Measurements from ENCODE around the gene PTPDC1. TPM values are rescaled to one million over a fixed set of nuclear protein-coding genes. Genes with fewer than 3 reads are reported as not detected.
A peak's percentile ranks its signal among the peaks of the same experiment; 100 is the strongest.

The PTPDC1 gene
- total and polyA plus RNA-seq, 8 donors, result 2.8 to 45.0 (median 8.5) TPM

DNA sequence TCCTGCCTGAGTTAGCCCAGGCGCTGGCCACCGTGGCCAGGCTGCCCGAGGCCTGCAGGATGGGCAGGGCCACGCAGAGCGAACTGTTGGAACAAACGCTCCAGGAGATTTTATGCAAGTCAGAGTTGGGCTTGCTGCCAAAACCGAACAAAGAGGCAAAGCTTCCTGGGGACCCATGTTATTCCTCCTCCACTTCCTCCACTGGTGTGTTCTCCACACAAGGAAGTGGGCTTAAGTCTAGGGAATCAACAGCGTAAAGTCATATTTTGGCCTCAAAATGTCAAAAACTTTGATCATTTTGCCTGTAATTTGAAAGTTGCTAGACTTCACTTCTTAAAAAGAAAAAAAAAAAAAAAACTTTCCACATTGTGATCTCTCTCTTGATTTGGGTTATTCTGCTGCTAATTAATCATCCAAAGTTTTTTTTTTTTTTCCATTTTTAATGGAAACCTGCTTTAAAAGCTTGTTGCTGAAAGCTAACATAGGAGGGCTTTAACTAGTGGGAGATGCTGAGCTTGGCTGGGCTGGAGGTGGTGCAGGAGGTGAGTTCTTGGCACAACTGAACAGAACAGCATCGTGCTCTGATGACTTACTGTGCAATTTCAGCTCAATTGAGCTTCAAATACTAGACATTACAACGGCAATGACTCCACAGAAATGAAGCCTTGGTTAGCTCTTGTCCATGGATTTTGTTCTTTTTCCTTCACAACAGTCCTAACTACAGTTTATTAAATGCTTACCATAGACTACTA, 73.0 kb downstream of the PTPDC1 start:
- H3K9me3 ChIP-seq, result no peaks in the 10 kb centered on the region
- H3K36me3 ChIP-seq, result no peaks in the 10 kb centered on the region
- no peak overlapping the region for H3K4me3 ChIP-seq
- peak overlapping the region; percentile 2 to 71 (median 62) for H3K27ac ChIP-seq
- peak; percentile 17 to 74 (median 31) for TF ChIP-seq POLR2AphosphoS5 (IDR thresholded peaks at IDR 0.05)
- TF ChIP-seq, protein P1, sequence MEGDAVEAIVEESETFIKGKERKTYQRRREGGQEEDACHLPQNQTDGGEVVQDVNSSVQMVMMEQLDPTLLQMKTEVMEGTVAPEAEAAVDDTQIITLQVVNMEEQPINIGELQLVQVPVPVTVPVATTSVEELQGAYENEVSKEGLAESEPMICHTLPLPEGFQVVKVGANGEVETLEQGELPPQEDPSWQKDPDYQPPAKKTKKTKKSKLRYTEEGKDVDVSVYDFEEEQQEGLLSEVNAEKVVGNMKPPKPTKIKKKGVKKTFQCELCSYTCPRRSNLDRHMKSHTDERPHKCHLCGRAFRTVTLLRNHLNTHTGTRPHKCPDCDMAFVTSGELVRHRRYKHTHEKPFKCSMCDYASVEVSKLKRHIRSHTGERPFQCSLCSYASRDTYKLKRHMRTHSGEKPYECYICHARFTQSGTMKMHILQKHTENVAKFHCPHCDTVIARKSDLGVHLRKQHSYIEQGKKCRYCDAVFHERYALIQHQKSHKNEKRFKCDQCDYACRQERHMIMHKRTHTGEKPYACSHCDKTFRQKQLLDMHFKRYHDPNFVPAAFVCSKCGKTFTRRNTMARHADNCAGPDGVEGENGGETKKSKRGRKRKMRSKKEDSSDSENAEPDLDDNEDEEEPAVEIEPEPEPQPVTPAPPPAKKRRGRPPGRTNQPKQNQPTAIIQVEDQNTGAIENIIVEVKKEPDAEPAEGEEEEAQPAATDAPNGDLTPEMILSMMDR (IDR thresholded peaks at IDR 0.05), result no peak
- H3K4me1 ChIP-seq, result peaks cover 12 to 33% (median 18%) of the 10 kb centered on the region in 4 donors
- DNase-seq, result peak; percentile 89 to 92
- WGBS, 5 donors, result 24 to 34% (median 30%) methylated on average over 10 of the region's 10 CpGs
- no peaks in the 10 kb centered on the region for H3K27me3 ChIP-seq
- intact Hi-C loops (cut with DNase I; ENCODE audit: low total_unique reads), result no loop called here

Other genes with a start within 250 kb of the PTPDC1 start
- 100 to 1,000 TPM in 1 of 5 donors, 10 to 100 TPM in 3, not detected in 1; 42.0 to 213 (median 70.4) TPM for gene BARX1, start 129.1 kb upstream of the PTPDC1 start, total RNA-seq
- 100 to 1,000 TPM; 141 to 256 (median 151) TPM for gene BARX1, start 129.1 kb upstream of the PTPDC1 start, polyA plus RNA-seq
- gene ZNF169, start 174.8 kb downstream of the PTPDC1 start, total RNA-seq, result 10 to 100 TPM in 2 of 5 donors, 1 to 10 TPM in 3; 1.3 to 13.2 (median 7.0) TPM
- 1 to 10 TPM in 2 of 3 donors, under 1 TPM in 1; 0.93 to 1.3 (median 1.1) TPM for gene ZNF169, start 174.8 kb downstream of the PTPDC1 start, polyA plus RNA-seq
- not detected for gene NUTM2F, start 244.2 kb downstream of the PTPDC1 start, total RNA-seq
- gene NUTM2F, start 244.2 kb downstream of the PTPDC1 start, polyA plus RNA-seq, result not detected